Right ventricle myocardium inferior (tissue), 1 donor: ENCODE data around the gene EYA3. TPM values are rescaled to one million over a fixed set of nuclear protein-coding genes. Genes with fewer than 3 reads are reported as not detected.

Source experiments
- ATAC-seq: fragments of 200-7000 bp; cut with Tn5 transposase; one replicate; pipeline ENCODE4 v1.9.1; 2020; ENCODE audit warnings: mild to moderate bottlenecking, moderate library complexity
- DNase-seq: peaks from one replicate; pipeline ENCODE4 v3.0.0; 2021; ENCODE audit errors: missing footprints
- intact Hi-C: fragments of 100-400 bp; cut with DNase I; formaldehyde crosslinking; loops from one replicate; pipeline ENCODE4 v1.11.0; 2022
- total RNA-seq: library from RNA; stranded (reverse); fragmentation: NEBNext Ultra II Directional; extraction: Animal tissue kit (Norgen Biotek cat#: 25700); gene quantifications from one replicate; pipeline ENCODE4 v1.2.1, GENCODE V29; 2021
- donor health status: DM: no; HTN: yes; CAD: no; lungs with severe emphysema.

Gene EYA3
- total RNA-seq, 1 donor from 2014 or later: 18.3 TPM

DNA sequence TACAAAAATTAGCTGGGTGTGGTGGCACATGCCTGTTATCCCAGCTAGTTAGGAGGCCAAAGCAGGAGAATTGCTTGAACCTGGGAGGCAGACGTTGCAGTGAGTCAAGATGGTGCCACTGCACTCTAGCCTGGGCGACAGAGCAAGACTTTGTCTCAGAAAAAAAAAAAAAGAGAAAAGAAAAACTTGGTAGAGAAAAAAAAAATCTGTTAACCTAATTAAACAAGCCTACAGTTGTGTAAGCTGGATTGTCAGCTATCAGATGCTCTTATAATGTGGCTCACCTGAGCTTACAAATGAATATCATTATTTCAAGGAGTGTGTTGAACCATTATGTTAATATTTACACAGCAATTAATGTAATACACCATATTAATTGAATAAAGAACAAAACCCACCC lies 26.4 kb upstream of the EYA3 start:
- intact Hi-C loops: no loop called here
- DNase-seq: no peak
- no peak for ATAC-seq

GRCh38 chr1:28113242-28113572 lies 24.8 kb upstream of the EYA3 start:
- DNase-seq (no peak), ATAC-seq (no peak)
- intact Hi-C loops: no loop called here

GRCh38 chr1:28112388-28113241 lies 24.2 kb upstream of the EYA3 start:
- intact Hi-C loops: no loop called here
- no peak for DNase-seq
- peak; percentile 54 for ATAC-seq

DNA sequence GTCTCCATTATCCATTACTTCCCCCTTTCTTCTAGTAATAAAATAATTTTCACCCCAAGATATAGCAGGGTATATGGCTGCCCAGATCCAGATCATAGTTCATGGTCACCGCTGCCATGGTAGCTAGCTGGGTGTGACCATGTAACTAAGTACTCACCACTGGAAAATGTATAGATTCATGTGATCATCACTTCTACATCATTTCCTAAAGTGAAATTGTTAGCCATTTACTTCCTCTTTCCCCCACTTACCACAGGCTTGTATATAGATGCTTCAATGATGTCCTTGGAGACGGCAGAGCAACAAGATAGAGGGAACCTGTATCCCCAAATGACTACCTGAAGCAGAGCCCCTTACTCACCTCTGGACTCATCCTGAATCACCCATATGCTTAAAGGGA lies 22.7 kb upstream of the EYA3 start:
- ATAC-seq (peak; percentile 38), DNase-seq (no peak)
- intact Hi-C loops: no loop called here

DNA sequence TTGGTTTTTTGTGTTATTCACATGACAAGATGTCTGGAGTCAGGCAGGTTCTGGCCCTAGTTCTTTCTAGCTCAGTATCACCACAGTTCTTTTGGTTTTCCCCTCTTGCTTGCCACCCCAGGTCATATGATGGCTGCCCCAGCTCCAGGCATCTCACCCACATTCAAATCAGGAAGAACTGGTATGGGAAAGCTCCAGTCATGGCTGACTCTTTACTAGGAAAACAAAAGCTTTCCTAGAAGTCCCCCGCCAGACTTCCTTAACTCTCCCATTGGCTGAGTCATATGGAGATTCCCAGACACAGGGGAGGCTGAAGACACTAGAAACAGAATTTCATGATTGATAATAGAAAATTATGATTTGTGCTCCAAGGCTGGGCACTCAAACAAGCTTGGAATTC lies 22.1 kb upstream of the EYA3 start:
- intact Hi-C loops: no loop called here
- no peak for ATAC-seq
- DNase-seq: no peak

DNA sequence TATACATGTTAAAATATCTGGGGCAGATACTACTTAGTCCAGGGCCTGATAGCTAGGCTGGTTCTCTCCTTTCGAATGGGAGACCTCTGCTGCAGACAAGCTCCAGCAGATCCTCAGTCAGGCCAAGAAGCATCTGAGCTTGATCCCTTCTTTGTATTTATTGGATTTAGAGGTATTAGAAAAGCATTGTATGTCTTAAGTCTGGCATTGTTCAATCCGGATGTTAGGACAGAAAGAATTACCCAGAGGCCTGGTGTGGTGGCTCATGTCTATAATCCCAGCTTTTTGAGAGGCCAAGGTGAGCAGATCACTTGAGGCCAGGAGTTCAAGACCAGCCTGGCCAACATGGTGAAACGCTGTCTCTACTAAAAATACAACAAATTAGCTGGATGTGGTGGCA lies 21.2 kb upstream of the EYA3 start:
- no peak for ATAC-seq
- intact Hi-C loops: no loop called here

DNA sequence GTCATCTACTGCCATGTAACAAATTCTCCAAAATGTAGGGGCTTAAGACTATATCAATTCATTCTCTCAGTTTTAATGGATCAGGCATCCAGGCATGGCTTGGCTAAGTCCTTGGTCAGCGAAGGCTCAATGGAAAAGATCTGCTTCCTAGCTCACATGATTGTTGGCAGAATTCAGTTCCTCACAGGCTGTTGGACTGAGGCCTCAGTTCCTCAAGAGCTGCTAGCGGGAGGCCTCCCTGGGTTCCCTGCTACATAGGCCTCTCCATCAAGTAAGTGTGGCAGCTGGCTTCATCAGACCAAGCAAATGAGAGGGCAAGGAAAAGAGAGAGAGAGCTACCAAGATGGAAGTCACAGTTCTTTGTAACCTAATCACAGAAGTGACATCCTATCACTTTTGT lies 19.6 kb upstream of the EYA3 start:
- intact Hi-C loops: no loop called here
- no peak for ATAC-seq

More for the DNA sequence above, 21.2 kb upstream of the EYA3 start:
- no peak for DNase-seq

DNA sequence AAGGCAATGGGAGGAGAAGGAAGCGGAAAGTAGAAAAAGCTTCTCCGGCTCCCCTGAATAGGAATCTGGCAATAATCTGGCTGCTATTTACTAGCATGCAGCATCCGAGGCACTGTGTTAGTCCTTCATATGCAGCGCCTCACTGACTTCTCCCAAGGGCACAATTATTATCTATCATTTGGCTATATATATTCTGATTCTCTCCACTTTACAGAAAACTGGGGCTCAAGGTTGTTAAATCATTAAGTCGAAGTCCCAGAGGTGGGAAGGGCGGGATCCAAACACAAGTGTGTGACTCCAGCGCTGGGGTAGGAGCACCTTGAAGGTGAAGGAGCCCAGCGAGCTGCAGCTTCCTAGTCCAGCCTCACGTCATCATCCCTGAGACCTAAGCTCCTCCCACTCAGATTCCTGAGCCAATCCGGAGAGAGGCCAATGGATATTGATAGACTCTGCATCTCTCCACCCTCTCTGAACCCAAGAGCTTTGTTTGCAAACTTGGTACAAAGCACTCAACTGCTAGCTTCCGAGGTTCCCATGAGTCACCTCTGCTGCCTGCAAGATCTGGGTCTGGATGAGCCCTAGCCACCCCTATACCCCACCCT lies 16.6 kb upstream of the EYA3 start:
- intact Hi-C loops: no loop called here
- DNase-seq: no peak
- peak; percentile 34 for ATAC-seq

More for the DNA sequence above, 19.6 kb upstream of the EYA3 start:
- no peak for DNase-seq

DNA sequence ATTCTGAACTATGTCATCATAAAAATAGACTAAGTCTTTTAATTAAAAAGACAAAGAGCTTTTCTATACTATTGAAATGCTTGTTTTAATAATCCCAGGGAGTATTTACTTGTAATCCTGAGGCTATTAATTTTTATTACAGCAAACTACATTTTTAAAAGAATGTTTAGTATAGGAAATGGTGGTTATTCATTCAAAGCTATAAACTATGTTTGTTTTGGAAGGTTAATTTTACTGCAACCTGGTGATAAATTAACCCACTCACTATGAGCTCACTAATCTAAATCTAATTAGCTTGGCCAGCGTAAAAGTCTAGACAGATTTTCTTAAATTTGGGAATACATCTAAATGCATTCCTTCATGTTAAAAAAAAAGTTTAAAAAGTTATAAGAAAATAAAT lies 13.8 kb upstream of the EYA3 start:
- no peak for DNase-seq
- intact Hi-C loops: no loop called here
- ATAC-seq: no peak

DNA sequence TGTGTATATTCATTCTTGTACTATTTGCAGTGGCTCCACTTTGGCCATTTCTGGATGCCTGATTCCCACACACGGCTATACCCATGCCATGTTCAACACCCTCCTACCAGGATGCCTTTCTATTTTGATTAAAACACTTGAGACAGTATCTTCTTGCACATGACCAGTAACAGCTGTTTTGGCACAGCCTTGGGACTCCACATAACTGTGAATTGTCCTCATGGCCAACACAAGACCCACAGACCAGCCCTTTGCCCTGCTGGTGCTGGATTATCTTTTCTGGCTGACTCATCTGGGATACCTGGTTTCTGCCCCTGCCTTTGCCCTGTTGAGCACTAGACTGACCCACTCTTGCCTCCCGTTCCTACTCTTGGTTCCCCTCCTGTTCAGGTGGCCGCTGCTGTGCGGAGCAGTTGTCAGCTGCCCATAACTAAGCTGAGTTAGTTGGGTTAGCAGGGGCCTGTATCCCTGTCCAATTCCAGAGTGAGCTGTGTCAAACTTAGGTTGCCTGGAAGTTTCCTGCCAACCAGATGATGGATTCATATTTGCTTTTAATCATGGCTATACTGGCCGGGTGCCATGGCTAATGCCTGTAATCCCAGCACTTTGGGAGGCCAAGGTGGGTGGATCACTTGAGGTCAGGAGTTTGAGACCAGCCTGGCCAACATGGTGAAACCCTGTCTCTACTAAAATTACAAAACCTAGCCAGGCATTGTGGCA lies 10.8 kb upstream of the EYA3 start:
- DNase-seq (no peak), ATAC-seq (peak; percentile 91)
- intact Hi-C loops: no loop called here

DNA sequence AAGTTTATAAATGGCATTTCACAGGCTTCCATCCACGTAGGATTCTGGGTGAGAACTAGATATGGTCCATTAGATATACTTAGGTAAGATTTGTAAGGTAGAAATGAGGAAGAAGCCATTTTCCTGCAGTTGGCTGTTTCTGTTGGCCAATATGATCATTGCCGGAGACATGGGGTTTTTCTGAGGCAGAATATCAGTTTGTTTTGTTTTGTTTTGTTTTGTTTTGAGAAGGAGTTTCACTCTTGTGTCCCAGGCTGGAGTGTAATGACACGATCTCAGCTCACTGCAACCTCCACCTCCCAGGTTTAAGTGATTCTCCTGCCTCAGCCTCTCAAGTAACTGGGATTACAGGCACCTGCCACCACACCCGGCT lies 8.7 kb upstream of the EYA3 start:
- DNase-seq (no peak), ATAC-seq (no peak)
- intact Hi-C loops: no loop called here

GRCh38 chr1:28096210-28097099 lies 8.0 kb upstream of the EYA3 start:
- intact Hi-C loops: no loop called here
- ATAC-seq (no peak), DNase-seq (no peak)

DNA sequence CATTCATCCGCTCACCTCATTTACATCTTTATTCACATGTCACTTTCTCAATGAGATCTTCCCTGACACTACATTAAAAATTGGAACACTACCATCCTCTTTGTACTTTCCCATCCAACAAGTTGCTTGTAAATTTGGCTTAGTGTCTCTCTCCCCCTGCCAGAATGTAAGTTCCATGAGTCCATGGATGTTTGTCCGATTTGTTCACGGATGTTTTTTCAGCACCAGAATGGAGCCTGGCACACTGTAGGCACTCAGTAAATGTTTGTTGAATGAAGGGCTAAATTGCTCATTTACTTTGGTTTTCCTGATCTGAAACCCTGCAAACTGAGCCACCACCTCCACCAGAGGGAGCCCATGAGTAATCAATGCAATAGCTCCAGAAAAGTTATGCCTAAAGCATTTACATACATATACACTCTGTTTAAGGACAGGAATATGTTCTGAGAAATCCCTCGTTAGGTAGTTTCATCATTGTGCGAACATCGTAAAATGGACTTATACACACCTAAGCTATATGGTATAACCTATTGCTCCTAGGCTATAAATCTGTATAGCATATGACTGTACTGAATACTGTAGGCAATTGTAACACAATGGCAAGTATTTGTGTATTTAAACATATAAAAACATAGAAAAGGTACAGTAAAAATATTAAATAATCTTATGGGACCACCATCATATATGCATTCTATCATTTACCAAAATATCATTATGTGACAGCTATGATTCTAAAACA lies 2.8 kb upstream of the EYA3 start:
- intact Hi-C loops: loop anchor here (1.0 kb wide), 1 partner anchor 118 kb away; no protein-coding TSS in a partner anchor
- no peak for ATAC-seq
- DNase-seq: peak; percentile 69

- no peak for DNase-seq
- intact Hi-C loops: no loop called here
- no peak for ATAC-seq
Observed at GRCh38 chr1:28087614-28088167, 719 bp downstream of the EYA3 start.

DNA sequence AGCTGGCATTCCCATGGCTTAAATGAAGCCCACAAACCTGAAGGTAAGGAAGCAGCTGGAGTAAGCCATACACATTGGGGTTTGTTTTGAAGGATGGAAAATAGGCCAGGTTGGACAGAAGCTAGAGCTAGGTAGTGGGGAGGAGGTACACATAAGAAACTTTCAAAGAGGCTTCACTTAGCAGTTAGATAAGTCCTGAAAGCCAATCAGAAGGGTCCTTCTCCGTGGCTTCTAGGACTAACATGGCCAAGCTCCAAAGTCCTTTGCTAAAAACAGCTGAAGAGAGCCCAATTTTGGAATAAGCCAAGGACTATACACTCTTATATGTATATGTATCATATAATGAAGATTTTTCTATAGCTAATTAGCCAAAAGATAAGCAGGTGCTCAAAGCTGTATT lies 1.8 kb downstream of the EYA3 start:
- no peak for DNase-seq
- no peak for ATAC-seq
- intact Hi-C loops: no loop called here

DNA sequence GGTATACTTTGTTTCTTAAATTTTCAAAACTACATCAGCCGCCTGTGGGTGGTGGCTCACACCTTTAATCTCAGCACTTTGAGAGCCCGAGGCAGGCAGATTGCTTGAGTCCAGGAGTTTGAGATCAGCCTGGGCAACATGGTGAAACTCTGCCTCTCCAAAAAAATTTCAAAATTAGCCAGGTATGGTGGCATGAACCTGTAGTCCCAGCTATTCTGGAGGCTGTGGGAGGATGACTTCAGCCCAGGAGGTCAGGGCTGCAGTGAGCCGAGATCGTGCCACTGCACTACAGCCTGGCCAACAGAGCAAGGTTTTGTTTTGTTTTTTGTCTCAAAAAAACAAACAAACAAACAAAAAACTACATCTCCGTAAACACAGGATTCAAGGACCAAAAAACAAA lies 3.3 kb downstream of the EYA3 start:
- no peak for ATAC-seq
- no peak for DNase-seq
- intact Hi-C loops: no loop called here

GRCh38 chr1:28083876-28084275 lies 4.5 kb downstream of the EYA3 start:
- ATAC-seq (no peak), DNase-seq (no peak)
- intact Hi-C loops: no loop called here
